Neuronal stem cell (in vitro differentiated cells): ENCODE measurements around the gene GOLGA8S.
"Not testable (repeated sequence)": the region's sequence is repeated elsewhere in the genome, so short reads cannot be mapped to it uniquely, and the experiment has no call there.

Source experiments
- DNase-seq: peaks from one replicate; pipeline ENCODE4 v3.0.0-alpha.2; 2013; ENCODE audit warnings: low spot score
- H2AFZ ChIP-seq: one replicate; pipeline ENCODE4 v1.6.1; 2013; ENCODE audit warnings: mild to moderate bottlenecking, low read length, inconsistent platforms
- H2AK5ac ChIP-seq: 2 replicates; pipeline ENCODE4 v1.6.1; 2013; ENCODE audit warnings: low read depth, mild to moderate bottlenecking, inconsistent platforms, low read length, moderate library complexity, mixed read lengths
- H2BK120ac ChIP-seq: 2 replicates; pipeline ENCODE4 v1.6.1; 2013; ENCODE audit warnings: low read depth, mild to moderate bottlenecking, inconsistent platforms, low read length, moderate library complexity, mixed read lengths
- H2BK12ac ChIP-seq: one replicate; pipeline ENCODE4 v1.6.1; 2013; ENCODE audit warnings: low read length, inconsistent platforms
- H2BK15ac ChIP-seq: 2 replicates; pipeline ENCODE4 v1.6.1; 2013; ENCODE audit warnings: mild to moderate bottlenecking, low read length, inconsistent platforms, mixed read lengths
- H2BK5ac ChIP-seq: one replicate; pipeline ENCODE4 v1.6.1; 2013; ENCODE audit warnings: inconsistent platforms, mild to moderate bottlenecking, low read length, moderate library complexity
- H3K14ac ChIP-seq: one replicate; pipeline ENCODE4 v1.6.1; 2013; ENCODE audit warnings: low read length, inconsistent platforms
- H3K18ac ChIP-seq: 2 replicates; pipeline ENCODE4 v1.6.1; 2013; ENCODE audit warnings: low read length, inconsistent platforms
- H3K23ac ChIP-seq: 2 replicates; pipeline ENCODE4 v1.6.1; 2013; ENCODE audit warnings: low read depth, mild to moderate bottlenecking, mixed read lengths, low read length, inconsistent platforms; ENCODE audit not compliant: poor library complexity
- H3K27ac ChIP-seq: replicated peaks from 3 replicates; pipeline ENCODE4 v1.5.1; 2013; ENCODE audit warnings: low read length, inconsistent platforms
- H3K27me3 ChIP-seq, 3 experiments: 2 replicates each; pipeline ENCODE4 v1.6.1; 2013; ENCODE audit warnings: low read length in 3 of 3, mild to moderate bottlenecking in 2 of 3, inconsistent platforms in 1 of 3, low read depth in 1 of 3, mixed read lengths in 1 of 3, moderate library complexity in 1 of 3; ENCODE audit not compliant: control insufficient read depth in 3 of 3, insufficient read depth in 3 of 3
- H3K36me3 ChIP-seq, 2 donors: replicated peaks in 1 of 2; 2 replicates each; pipeline ENCODE4 v1.6.1; 2013; ENCODE audit warnings: low read length in 2 of 2; ENCODE audit not compliant: control insufficient read depth in 2 of 2, insufficient read depth in 2 of 2
- H3K4ac ChIP-seq: 2 replicates; pipeline ENCODE4 v1.6.1; 2013; ENCODE audit warnings: inconsistent platforms, mild to moderate bottlenecking, low read length, moderate library complexity
- H3K4me1 ChIP-seq, 2 donors: 1 replicate in 1 of 2; 2 replicates in 1 of 2; pipeline ENCODE4 v1.6.1; 2013; ENCODE audit warnings: low read length in 2 of 2, low read depth in 1 of 2; ENCODE audit not compliant: control insufficient read depth in 2 of 2, insufficient read depth in 1 of 2
- H3K4me2 ChIP-seq: one replicate; pipeline ENCODE4 v1.6.1; 2013; ENCODE audit warnings: mild to moderate bottlenecking, low read length, inconsistent platforms; ENCODE audit not compliant: insufficient read depth, poor library complexity, severe bottlenecking
- H3K4me3 ChIP-seq, 2 donors: 2 replicates each; pipeline ENCODE4 v1.5.1; 2013; ENCODE audit warnings: low read length in 2 of 2, mild to moderate bottlenecking in 2 of 2, inconsistent platforms in 1 of 2, moderate library complexity in 1 of 2
- H3K79me1 ChIP-seq: one replicate; pipeline ENCODE4 v1.6.1; 2013; ENCODE audit warnings: low read depth, mild to moderate bottlenecking, inconsistent platforms, low read length, moderate library complexity
- H3K9ac ChIP-seq: one replicate; pipeline ENCODE4 v1.6.1; 2013; ENCODE audit warnings: mild to moderate bottlenecking, low read depth, low read length, inconsistent platforms; ENCODE audit not compliant: poor library complexity
- H3K9me3 ChIP-seq, 2 donors: replicated peaks in 1 of 2; 2 replicates each; pipeline versions ENCODE3 to v1.6.1; 2013; ENCODE audit warnings: low read length in 2 of 2, mild to moderate bottlenecking in 2 of 2, inconsistent platforms in 1 of 2, low read depth in 1 of 2, mixed read lengths in 1 of 2, moderate library complexity in 1 of 2; ENCODE audit not compliant: control insufficient read depth in 2 of 2, insufficient read depth in 1 of 2
- H4K8ac ChIP-seq: one replicate; pipeline ENCODE4 v1.6.1; 2013; ENCODE audit warnings: low read depth, mild to moderate bottlenecking, inconsistent platforms, low read length, moderate library complexity
- H4K91ac ChIP-seq: one replicate; pipeline ENCODE4 v1.6.1; 2013; ENCODE audit warnings: low read length, low read depth, mild to moderate bottlenecking, inconsistent platforms; ENCODE audit not compliant: poor library complexity
- WGBS, 2 donors: extraction: QIAGEN DNeasy Blood & Tissue Kit; methylation state at CpG; one replicate each; pipeline ENCODE4 v1.1.7; 2013; ENCODE audit warnings: missing lambda C conversion rate in 2 of 2, mixed read lengths in 1 of 2; ENCODE audit not compliant: insufficient read length in 2 of 2, insufficient replicate concordance in 1 of 2; ENCODE audit errors: extremely low coverage in 2 of 2; 5-methylcytosine and 5-hydroxymethylcytosine counted together

GOLGA8S gene

GRCh38 chr15:23395832-23396231 lies 41.3 kb downstream of the GOLGA8S start:
- WGBS, 2 donors: no CpG with 5 or more reads among the region's 5 CpGs
- no peak for DNase-seq
- H3K9me3 ChIP-seq: peaks cover 0 to 1% of the 10 kb centered on the region in 2 donors
- H3K27ac ChIP-seq: no peak overlapping the region
- no peak overlapping the region for H4K8ac ChIP-seq
- no peak overlapping the region for H3K23ac ChIP-seq
- no peaks in the 10 kb centered on the region for H3K36me3 ChIP-seq
- H3K4me1 ChIP-seq: no peaks in the 10 kb centered on the region
- no peak overlapping the region for H2BK12ac ChIP-seq
- no peak overlapping the region for H3K4me3 ChIP-seq
- H3K4ac ChIP-seq: no peak overlapping the region
- H4K91ac ChIP-seq: no peak overlapping the region
- H3K4me2 ChIP-seq: no peak overlapping the region
- no peak overlapping the region for H2BK120ac ChIP-seq
- H2AFZ ChIP-seq: no peak overlapping the region
- H3K14ac ChIP-seq: no peak overlapping the region
- peaks cover 0 to 2% (median 0%) of the 10 kb centered on the region in 3 experiments for H3K27me3 ChIP-seq
- no peaks in the 10 kb centered on the region for H3K79me1 ChIP-seq
- H3K18ac ChIP-seq: no peak overlapping the region
- no peak overlapping the region for H2BK5ac ChIP-seq
- H3K9ac ChIP-seq: no peak overlapping the region
- no peak overlapping the region for H2BK15ac ChIP-seq
- H2AK5ac ChIP-seq: no peak overlapping the region

- H3K79me1 ChIP-seq: peaks cover 2% of the 10 kb centered on the region
- no CpG with 5 or more reads among the region's 7 CpGs for whole genome bisulfite sequencing, 2 donors
- H3K4ac ChIP-seq: no peak overlapping the region
These were observed 43.2 kb downstream of the GOLGA8S start for GRCh38 chr15:23397779-23398178.

GRCh38 chr15:23398357-23398756 lies 43.8 kb downstream of the GOLGA8S start:
- H2BK120ac ChIP-seq, H3K4me2 ChIP-seq, DNase-seq, H3K14ac ChIP-seq, H4K91ac ChIP-seq, H2AK5ac ChIP-seq, H3K27ac ChIP-seq, H3K4me1 ChIP-seq, H2BK15ac ChIP-seq, H3K18ac ChIP-seq, H4K8ac ChIP-seq, H2BK12ac ChIP-seq, H3K4ac ChIP-seq, H2AFZ ChIP-seq, H3K27me3 ChIP-seq, H3K23ac ChIP-seq, H3K36me3 ChIP-seq, H3K4me3 ChIP-seq, H3K9ac ChIP-seq, H3K79me1 ChIP-seq, H3K9me3 ChIP-seq, H2BK5ac ChIP-seq: not testable (repeated sequence)
- no CpG with 5 or more reads among the region's 4 CpGs for WGBS, 2 donors

More at GRCh38 chr15:23397779-23398178, 43.2 kb downstream of the GOLGA8S start:
- H3K18ac ChIP-seq: no peak overlapping the region
- H3K4me3 ChIP-seq: no peak overlapping the region
- no peak overlapping the region for H3K23ac ChIP-seq
- no peak for DNase-seq
- H3K27me3 ChIP-seq: peaks cover 0 to 2% (median 0%) of the 10 kb centered on the region in 3 experiments
- H2BK5ac ChIP-seq: no peak overlapping the region
- no peak overlapping the region for H3K4me2 ChIP-seq
- no peaks in the 10 kb centered on the region for H3K36me3 ChIP-seq
- H3K9me3 ChIP-seq: peaks cover 0 to 5% of the 10 kb centered on the region in 2 donors
- H4K8ac ChIP-seq: no peak overlapping the region
- no peak overlapping the region for H4K91ac ChIP-seq
- H2AFZ ChIP-seq: no peak overlapping the region
- H3K27ac ChIP-seq: no peak overlapping the region
- H3K4me1 ChIP-seq: no peaks in the 10 kb centered on the region
- H3K9ac ChIP-seq: no peak overlapping the region
- H2BK15ac ChIP-seq: no peak overlapping the region
- no peak overlapping the region for H3K14ac ChIP-seq
- H2AK5ac ChIP-seq: no peak overlapping the region
- H2BK120ac ChIP-seq: no peak overlapping the region
- H2BK12ac ChIP-seq: no peak overlapping the region

GRCh38 chr15:23399207-23399606 lies 44.7 kb downstream of the GOLGA8S start:
- not testable (repeated sequence) for H2BK5ac ChIP-seq, H3K23ac ChIP-seq, H3K4me1 ChIP-seq, H3K79me1 ChIP-seq, H3K27me3 ChIP-seq, H2BK120ac ChIP-seq, H3K36me3 ChIP-seq, H2AK5ac ChIP-seq, H3K27ac ChIP-seq, H2BK12ac ChIP-seq, H3K4me2 ChIP-seq, H3K9ac ChIP-seq, H3K9me3 ChIP-seq, H3K4me3 ChIP-seq, H4K8ac ChIP-seq, DNase-seq, H2BK15ac ChIP-seq, H3K18ac ChIP-seq, H3K4ac ChIP-seq, H3K14ac ChIP-seq, H2AFZ ChIP-seq, H4K91ac ChIP-seq
- WGBS, 2 donors: no CpG with 5 or more reads among the region's 5 CpGs
